ENCODE measurements around the gene UBE3A. TPM values are rescaled to one million over a fixed set of nuclear protein-coding genes. Genes with fewer than 3 reads are reported as not detected.

The UBE3A gene
- total RNA-seq, 4 donors from 2014 or later = 93.6 to 116 (median 95.3) TPM

DNA sequence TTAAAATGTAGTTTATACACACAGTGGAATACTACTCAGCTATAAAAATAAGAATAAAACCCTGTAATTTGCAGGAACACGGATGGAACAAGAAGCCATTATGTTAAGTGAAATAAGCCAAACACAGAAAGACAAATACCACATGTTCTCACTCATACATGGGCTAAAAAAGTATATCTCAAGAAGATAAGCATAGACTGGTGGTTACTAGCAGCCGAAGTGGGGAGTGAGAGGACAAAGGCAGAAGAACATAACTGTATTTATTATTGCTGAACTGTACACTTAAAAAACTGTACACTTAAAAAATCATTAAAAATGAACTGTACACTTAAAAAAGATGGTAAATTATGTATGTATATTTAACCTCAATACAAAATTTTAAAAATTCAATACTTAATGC lies 11.0 kb downstream of the UBE3A start:
- H3K36me3 ChIP-seq = no peaks in the 10 kb centered on the region
- TF ChIP-seq POLR2A (IDR thresholded peaks at IDR 0.05) = no peak
- no peak for TF ChIP-seq EP300 (IDR thresholded peaks at IDR 0.05)
- no peak for TF ChIP-seq POLR2AphosphoS5 (IDR thresholded peaks at IDR 0.05)
- no peak for TF ChIP-seq CTCF (IDR thresholded peaks at IDR 0.05)
- no peaks in the 10 kb centered on the region for H3K9me3 ChIP-seq
- H3K4me3 ChIP-seq = no peak overlapping the region
- peaks cover 9 to 68% (median 14%) of the 10 kb centered on the region in 3 donors for H3K4me1 ChIP-seq
- H3K27me3 ChIP-seq = no peaks in the 10 kb centered on the region
- no peak for ATAC-seq
- WGBS, 2 donors (ENCODE audit: low coverage in 1 of 2) = 46 to 66% methylated on average over 2 of the region's 2 CpGs
- H3K27ac ChIP-seq = no peak overlapping the region

- no peak for ATAC-seq
- no peak overlapping the region for H3K4me3 ChIP-seq
- H3K9me3 ChIP-seq = no peaks in the 10 kb centered on the region
- 38 to 81% methylated on average over 3 of the region's 3 CpGs for WGBS, 2 donors (ENCODE audit: low coverage in 1 of 2)
- H3K4me1 ChIP-seq = peaks cover 7 to 64% (median 9%) of the 10 kb centered on the region in 3 donors
- no peak for TF ChIP-seq POLR2AphosphoS5 (IDR thresholded peaks at IDR 0.05)
- TF ChIP-seq CTCF (IDR thresholded peaks at IDR 0.05) = no peak
- TF ChIP-seq EP300 (IDR thresholded peaks at IDR 0.05) = no peak
- TF ChIP-seq POLR2A (IDR thresholded peaks at IDR 0.05) = no peak
- no peak overlapping the region for H3K27ac ChIP-seq
- H3K36me3 ChIP-seq = no peaks in the 10 kb centered on the region
- H3K27me3 ChIP-seq = no peaks in the 10 kb centered on the region
These were observed 11.8 kb downstream of the UBE3A start for GRCh38 chr15:25426896-25427610.

GRCh38 chr15:25424073-25424472 lies 14.8 kb downstream of the UBE3A start:
- peaks cover 0 to 45% (median 0%) of the 10 kb centered on the region in 3 donors for H3K4me1 ChIP-seq
- peaks cover 0 to 6% of the 10 kb centered on the region in 2 donors for H3K36me3 ChIP-seq
- H3K27me3 ChIP-seq = no peaks in the 10 kb centered on the region
- no peaks in the 10 kb centered on the region for H3K9me3 ChIP-seq
- no peak for ATAC-seq
- no peak for TF ChIP-seq POLR2AphosphoS5 (IDR thresholded peaks at IDR 0.05)
- no peak for TF ChIP-seq POLR2A (IDR thresholded peaks at IDR 0.05)
- TF ChIP-seq EP300 (IDR thresholded peaks at IDR 0.05) = no peak
- no peak for TF ChIP-seq CTCF (IDR thresholded peaks at IDR 0.05)
- H3K27ac ChIP-seq = no peak overlapping the region
- WGBS, 2 donors (ENCODE audit: low coverage in 1 of 2) = 100% methylated on average over 1 of the region's 1 CpG; no CpG with 5 or more reads in 1 of the 2 donors
- no peak overlapping the region for H3K4me3 ChIP-seq

- no peak overlapping the region for H3K27ac ChIP-seq
These were observed 16.8 kb downstream of the UBE3A start for GRCh38 chr15:25422021-25422420.

More at GRCh38 chr15:25422021-25422420, 16.8 kb downstream of the UBE3A start:
- no peaks in the 10 kb centered on the region for H3K27me3 ChIP-seq
- H3K4me3 ChIP-seq = no peak overlapping the region
- H3K36me3 ChIP-seq = peaks cover 0 to 6% of the 10 kb centered on the region in 2 donors
- TF ChIP-seq POLR2AphosphoS5 (IDR thresholded peaks at IDR 0.05) = no peak
- no peak for TF ChIP-seq POLR2A (IDR thresholded peaks at IDR 0.05)
- no peak for TF ChIP-seq EP300 (IDR thresholded peaks at IDR 0.05)
- TF ChIP-seq CTCF (IDR thresholded peaks at IDR 0.05) = no peak
- peaks cover 0 to 31% (median 0%) of the 10 kb centered on the region in 3 donors for H3K4me1 ChIP-seq
- no peaks in the 10 kb centered on the region for H3K9me3 ChIP-seq
- no peak for ATAC-seq
- WGBS, 2 donors (ENCODE audit: low coverage in 1 of 2) = 69 to 92% methylated on average over 2 of the region's 2 CpGs
